Measurements from ENCODE around the gene ADGRG1.
A peak's percentile ranks its signal among the peaks of the same experiment; 100 is the strongest.

Gene ADGRG1

DNA sequence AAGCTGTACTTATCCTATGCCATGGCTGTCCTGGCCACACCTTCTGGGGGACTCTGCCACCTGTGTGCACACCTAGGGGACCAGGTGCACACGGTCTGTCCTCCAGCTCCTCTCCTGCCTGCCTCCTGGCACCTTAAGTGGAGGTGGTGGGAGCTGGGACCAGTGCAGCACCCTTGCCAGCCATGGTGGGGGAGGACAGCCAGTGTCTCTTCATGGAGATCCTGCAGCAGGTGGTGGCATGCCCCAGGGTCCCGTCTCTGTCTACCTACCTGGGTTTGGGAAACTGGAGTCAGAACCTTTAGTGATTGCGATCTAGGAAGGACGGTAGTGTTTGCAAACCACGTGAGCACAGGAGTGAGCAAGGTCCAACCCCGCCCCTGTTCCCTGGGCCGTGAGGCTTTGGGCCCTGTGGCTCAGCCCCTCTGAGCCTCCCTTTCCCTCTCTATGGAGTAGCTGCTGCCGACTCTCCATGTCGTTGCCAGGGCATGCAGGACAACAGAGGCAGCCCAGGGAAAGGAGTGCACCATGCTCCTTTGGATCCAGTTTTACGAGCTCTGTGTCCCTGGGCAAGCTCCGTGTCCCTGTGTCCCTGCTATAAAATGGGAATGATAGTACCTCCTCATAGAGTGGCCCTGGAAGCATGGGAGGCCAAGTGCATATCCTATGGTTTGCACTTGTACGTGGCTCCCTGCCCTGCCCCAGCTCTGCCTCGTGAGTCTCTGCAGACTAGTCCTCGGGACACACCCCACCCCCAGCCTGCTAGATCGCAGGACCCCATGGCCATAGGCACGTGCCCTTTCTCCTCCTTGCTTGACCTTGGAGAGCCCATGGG is 7.1 kb downstream of the ADGRG1 start:
- no peak for DNase-seq

- no peak for DNase-seq
These were observed 7.8 kb downstream of the ADGRG1 start for GRCh38 chr16:57636184-57636583.

GRCh38 chr16:57637020-57637419 is 8.6 kb downstream of the ADGRG1 start:
- DNase-seq = no peak

DNA sequence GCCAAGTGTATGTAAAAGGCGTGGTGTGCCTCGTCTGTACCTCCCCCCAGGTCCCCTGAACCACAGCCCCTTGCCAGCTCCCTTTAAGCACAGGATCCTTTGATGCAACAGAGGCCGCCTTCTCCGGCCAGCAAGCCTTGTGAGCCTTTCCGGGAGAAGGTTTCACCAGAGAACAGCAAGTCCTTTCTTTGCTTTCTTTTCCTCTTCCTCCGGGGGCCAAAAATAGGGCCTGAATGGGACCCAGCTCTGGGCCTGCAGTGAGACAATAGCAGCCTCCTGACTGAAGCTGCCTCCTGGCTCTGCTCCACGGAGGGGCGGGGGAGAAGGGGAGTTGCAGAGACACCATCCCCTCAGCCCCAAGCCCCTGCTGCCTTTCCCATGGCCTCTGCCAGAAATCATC is 9.0 kb downstream of the ADGRG1 start:
- no peak for DNase-seq

DNA sequence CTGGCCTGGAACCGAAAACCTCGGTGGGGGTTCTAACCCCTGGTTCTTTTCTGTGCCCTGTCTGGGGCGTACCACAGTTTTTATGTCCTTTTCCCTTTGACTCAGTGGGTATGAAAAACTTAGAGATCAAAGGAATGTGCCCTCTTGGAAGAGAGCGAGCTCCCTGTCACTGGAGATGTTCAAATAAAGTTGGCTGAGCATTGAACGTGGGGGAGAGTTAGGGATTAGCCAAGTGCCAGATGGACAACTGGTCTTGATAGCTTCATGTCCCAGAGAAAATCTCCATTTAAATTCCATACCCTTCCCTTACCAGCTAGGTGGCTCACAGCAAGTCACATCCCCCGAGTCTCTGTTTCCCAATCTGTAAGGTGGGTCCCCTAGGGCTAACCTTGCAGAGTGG is 9.5 kb downstream of the ADGRG1 start:
- DNase-seq = no peak

- DNase-seq = no peak
These were observed 10.0 kb downstream of the ADGRG1 start for GRCh38 chr16:57638381-57638780.

DNA sequence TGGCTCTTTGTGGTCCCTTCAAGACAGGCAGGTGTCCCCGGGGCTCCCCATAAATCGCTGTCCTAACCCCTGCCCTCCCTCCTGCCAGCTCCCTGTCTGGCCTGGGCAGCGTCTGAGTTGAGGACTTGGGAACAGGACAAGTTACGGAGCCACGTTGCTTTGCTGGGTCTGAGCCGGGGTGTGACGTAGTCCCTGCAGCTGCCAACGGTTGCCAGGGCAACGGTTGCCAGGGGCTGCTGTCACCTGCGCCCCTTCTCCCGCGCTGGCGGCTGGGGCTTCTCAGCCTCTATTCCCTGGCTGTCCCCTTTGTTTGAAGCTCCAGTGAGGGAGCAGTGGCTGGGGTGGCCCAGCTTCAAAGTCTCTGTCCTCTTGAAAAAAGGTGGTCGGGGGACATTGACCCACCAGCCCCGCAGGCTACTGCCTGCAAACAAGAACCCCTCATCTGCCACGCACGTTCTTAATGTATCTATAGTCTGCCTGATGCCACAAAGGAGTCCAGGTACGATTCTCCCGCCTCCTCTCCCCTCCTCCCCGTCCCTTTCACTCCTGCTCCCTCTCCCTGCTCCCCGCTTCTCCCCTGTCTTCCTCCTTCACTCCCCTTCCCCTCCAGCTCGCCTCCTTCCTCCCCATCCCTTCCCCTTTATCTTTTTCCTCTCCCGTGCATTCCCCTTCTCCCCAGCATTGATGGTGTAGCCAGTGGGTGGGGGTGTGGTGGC is 10.9 kb downstream of the ADGRG1 start:
- DNase-seq = peak; percentile 79 to 87

- no peak for DNase-seq
These were observed 11.8 kb downstream of the ADGRG1 start for GRCh38 chr16:57640185-57640584.

DNA sequence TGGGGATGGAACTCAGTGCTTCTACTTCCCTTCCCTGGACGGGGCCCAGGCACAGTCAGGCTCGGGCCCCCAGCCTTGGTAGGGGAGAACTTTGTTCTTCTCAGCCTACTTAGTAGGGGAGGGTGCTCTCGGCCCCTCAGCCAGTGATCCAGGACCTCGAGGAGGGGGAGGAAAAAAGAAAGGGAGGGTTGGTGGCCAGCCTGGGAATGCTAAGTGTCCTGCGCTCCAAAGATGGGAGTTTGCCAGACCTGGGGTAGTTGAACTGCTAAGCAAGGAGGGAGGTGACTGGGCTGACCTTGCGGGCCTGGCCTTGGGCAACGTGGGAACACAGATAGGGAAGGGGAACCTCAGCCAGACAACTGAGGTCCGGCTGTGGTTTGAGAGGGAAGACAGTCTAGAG is 12.2 kb downstream of the ADGRG1 start:
- no peak for DNase-seq

DNA sequence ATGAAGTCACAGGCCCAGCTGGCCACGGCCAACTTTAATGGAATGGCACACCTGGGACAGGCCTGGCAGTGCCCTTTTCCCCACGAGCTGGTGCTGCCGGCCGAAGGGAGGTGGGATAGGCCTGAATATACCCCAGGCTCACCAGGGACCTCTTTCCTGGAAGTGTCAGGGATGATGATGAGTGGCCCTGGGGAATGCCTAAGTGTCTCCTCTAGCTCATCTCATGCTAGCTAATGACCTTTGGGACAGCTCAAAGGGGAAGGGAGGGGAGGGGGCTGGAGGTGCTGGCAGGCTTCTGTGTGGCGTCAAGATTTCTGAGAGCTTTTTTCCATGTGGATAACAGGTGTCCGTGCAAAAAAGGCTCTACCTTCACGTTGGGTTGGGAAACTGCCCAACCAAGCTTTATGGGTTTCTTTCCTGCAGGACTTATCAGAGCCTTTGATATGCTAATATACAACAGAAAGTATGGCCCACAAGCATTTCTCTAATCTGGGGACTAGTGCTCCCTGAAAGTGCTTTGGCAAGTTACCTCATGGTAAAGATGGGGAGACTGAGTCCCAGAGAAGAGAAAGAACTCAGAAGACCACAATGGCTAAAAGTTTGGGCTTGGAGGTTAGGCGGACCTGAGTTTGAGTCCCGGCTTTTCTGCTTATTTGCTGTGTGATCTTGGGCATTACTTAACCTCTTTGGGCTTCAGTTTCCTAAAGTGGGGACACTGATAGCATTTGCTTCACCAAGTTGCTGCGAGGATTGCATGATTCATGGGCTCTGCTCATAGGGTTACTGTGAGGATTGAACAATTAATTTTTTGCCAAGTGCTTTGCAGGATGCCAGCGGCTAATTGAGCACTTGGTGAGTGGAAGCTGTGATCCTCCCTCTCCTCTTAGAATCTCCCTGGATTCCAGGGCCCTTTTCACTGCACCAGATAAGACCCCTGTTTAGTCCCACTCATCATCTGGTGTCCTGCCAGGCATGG is 14.0 kb downstream of the ADGRG1 start:
- no peak for DNase-seq

GRCh38 chr16:57643147-57643874 is 14.9 kb downstream of the ADGRG1 start:
- DNase-seq = no peak

- DNase-seq = no peak
These were observed 15.5 kb downstream of the ADGRG1 start for GRCh38 chr16:57643910-57644309.

DNA sequence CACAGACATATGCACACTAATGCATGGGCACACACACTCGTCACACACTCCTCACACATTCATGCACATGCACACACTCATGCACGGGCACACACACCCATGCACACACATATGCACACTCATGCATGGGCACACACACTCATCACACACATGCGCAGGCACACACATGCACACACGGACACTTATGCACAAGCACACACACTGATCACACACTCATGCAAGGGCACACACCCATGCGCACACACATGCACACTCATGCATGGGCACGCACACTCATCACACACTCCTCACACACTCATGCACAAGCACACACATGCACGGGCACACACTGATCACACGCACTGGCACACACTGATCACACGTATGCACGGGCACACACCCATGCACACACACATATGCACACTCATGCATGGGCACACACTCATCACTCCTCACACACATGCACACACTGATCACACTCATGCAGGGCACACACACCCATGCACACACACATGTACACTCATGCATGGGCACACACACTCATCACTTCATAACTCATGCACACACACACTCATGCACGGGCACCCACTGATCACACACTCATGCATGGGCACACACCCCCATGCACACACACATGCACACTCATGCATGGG is 16.1 kb downstream of the ADGRG1 start:
- DNase-seq = no peak

GRCh38 chr16:57645169-57645568 is 16.7 kb downstream of the ADGRG1 start:
- DNase-seq = no peak

DNA sequence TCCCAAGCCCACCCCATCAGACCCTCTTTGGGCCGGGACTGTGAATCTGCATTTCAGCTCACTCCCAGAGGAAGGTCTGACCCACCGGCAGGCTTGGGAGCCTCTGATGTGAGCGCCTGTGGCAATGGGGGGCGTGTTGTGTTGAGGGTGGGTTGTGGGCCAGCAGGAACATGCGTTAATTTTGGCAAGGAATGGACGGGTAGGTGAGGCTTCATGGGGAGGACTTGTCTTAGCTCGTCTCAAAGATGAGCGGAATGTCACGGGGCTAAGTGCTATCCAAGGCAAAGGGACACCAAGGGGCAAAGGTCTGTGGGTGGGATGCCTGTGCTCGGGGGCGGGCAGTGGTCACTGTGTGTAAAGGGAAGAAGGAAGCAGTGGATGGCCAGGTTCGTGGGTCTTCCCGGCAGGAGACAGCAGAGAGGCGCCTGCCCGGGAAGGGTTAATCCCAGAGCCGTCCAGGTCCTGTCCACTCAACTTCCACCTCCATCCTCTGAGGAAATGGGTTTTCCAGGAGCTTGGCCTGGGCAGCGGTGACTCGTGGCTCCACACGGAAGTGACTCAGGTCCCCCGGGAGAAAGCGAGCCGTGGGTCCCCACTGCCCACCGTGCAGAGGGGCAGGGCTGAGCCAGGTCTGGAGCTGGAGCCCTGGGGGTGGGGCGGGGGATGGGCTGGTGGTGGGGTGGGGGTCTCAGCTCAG is 17.4 kb downstream of the ADGRG1 start:
- DNase-seq = no peak

DNA sequence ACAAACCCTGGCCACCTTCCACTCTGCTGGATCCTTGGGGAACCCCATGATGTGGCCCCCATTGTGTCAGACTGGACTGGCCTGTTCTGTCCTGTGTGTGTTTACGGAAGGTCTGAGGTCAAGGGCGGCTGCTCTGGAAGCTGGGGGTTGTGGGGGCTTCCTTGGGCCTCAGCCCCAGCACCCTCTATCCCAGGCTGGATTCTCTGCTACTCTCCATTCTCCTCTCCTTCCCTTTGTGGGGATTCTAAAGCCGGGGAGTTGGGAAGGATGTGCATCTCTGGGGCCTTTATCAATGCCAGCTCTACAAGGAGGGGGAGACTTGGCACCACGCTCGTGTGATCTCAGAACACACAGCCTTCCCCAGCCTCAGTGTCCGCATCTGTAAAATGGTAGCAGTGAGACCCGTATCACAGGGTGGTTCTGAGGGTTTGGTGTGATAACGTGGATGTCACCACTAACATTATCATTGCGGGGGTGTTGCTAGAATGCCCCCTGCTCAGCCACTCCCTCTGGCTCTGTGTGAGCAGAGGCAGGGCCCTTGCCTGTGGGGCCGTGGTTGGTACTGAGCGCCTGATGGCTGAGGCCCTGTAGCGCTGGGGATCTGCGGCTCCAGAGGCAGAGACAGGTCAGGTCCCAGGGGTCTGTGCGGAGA is 18.1 kb downstream of the ADGRG1 start:
- DNase-seq = no peak

- no peak for DNase-seq
These were observed 18.9 kb downstream of the ADGRG1 start for GRCh38 chr16:57647136-57647875.

DNA sequence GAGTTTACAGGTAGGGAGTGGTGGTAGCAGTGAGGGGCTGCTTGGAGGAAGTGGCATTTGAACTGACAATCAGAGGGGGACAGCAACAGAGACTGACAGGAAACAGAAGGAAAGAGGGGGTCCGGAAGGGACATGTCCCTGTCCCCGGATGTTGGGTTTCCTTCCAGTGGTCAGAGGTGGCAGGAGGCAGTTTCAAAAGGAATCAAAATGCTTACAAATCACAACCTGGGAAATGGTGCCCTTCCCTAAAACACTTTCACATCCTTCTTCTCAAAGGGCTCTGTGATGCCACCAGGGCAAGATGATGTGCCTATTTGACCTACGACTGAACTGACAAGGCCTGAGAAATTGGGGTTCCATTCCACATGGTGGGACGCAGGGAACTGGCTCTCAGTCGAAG is 19.7 kb downstream of the ADGRG1 start:
- no peak for DNase-seq

DNA sequence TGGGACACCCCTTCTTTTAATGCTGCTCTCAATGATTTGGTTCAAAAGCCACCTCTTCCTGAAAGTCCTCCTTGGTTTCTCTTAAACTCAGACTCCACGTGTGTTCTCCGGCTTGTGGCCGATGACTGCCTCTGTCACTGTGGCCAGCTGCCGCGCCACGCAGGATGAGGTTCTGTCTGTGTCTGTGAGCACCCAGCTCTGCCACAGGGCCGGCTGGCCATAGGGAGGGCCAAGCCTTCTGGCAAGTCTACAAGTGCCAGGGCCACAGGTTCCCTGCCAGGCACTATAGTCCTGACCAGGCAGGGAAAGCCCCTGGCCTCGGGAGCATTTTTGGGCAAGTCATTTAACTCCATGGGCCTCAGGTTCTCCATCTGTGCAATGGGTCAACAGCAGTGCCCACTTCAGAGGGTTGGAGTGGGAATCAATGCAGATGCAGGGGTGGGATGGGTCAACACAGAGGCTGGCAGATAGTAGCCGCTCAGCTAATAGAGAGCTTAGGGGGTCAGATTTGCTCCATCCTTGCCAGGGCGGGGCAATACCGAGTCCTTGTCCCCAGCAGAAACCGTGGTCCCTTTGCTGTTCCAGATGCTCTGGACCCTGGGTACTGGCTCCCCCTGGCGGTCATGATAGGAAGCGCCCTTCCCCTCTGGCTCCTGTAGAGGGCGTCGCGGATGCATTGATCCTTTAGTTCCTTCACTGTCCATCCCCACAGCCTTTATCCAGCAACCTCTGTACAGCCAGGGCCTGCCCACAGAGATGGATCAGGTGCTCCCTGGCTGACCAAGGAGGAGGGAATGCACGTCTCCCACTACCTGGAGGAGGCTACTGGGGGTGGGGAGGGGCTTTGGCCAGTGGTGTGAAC is 20.4 kb downstream of the ADGRG1 start:
- DNase-seq = peak; percentile 70 to 73
